HG02970 (cell line): ENCODE measurements around the gene ADCK2.
"Not testable (repeated sequence)": the region's sequence is repeated elsewhere in the genome, so short reads cannot be mapped to it uniquely, and the experiment has no call there.

Source experiments
- ATAC-seq: cut with Tn5 transposase; IDR thresholded peaks from one replicate; pipeline ENCODE4 v1.9.1; 2021; ENCODE audit warnings: mild to moderate bottlenecking, moderate library complexity, moderate number of reproducible peaks; ENCODE audit not compliant: unreplicated experiment, low FRiP score

Gene ADCK2

DNA sequence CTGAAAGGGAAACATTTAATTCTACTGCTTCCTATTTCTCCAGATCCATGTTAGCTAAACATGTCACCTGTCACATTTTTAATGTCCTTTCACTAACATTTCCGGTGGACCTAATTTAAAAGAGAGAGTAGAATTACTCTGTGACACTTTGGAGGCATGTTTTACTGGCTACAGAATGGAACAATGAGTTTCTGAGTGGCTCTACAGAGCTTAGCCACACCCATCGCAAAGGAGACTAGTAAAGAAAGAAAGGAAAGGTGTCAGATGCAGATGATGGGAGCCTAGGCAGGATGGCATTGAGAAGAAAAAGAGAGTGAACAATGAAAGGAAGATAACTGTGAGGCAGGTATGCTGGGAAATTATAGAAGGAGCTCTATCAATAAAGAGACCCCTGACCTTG, 59.7 kb downstream of the ADCK2 start:
- ATAC-seq, result no peak

DNA sequence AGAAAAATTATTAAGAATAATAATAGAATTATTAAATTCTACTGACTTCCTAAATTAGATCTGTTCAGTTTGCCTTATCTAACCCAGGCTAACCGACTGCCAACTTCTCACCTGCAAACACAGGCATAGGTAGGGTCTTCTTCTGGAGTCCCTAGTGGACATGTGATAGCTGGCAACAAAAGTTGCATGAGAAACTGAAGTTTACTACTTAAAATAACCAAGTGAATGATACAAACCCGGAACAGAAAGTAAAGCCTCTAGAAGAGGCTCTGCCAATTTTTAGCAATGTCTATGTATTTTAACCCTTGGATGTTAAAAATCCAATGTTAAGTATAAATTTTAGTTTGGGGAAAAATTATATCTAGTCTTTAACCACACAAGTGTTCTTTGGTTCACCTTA, 61.4 kb downstream of the ADCK2 start:
- ATAC-seq, result no peak

- ATAC-seq, result no peak
Observed at GRCh38 chr7:140734729-140735128, 62.0 kb downstream of the ADCK2 start.

DNA sequence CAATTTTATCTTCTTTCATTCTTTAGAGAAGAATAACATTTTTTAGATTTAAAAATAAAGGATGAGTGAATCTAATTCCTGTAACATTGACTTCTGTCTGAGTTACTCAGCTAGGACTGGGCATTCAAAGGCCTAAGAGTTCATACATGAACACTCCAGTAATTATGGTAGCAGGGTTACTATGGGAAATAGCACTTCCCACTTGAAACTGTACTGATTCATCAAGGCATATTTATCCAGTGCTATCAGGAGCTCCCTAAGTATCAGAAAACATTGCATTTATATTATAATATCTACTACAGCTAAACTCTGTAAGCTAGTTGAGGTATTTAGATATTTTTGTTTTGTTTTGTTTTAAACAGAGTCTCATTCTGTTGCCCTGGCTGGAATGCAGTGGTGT, 65.5 kb downstream of the ADCK2 start:
- no peak for ATAC-seq

DNA sequence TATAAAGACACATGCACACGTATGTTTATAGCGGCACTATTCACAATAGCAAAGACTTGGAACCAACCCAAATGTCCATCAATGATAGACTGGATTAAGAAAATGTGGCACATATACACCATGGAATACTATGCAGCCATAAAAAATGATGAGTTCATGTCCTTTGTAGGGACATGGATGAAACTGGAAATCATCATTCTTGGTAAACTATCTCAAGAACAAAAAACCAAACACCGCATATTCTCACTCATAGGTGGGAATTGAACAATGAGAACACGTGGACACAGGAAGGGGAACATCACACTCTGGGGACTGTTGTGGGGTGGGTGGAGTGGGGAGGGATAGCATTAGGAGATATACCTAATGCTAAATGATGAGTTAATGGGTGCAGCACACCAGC, 70.5 kb downstream of the ADCK2 start:
- ATAC-seq, result not testable (repeated sequence)

- ATAC-seq, result no peak
Observed at GRCh38 chr7:140744005-140744404, 71.3 kb downstream of the ADCK2 start.
